Adrenal gland (tissue), 12 donors: Measurements from ENCODE around the gene EXD3. TPM values are rescaled to one million over a fixed set of nuclear protein-coding genes. Genes with fewer than 3 reads are reported as not detected.

Experiments
- DNase-seq, 7 donors: peaks; one replicate each; pipeline ENCODE4 v3.0.0-alpha.2; 2019 to 2020
- H3K27ac ChIP-seq, 5 donors: fragments of 200-600 bp; sonication (generic) in 4 of 5; 1 replicate in 3 of 5; 2 replicates in 2 of 5; pipeline versions ENCODE4 v1.5.1 to v1.8.0; 2016 to 2020; ENCODE audit warnings: mild to moderate bottlenecking in 1 of 5
- H3K27me3 ChIP-seq: fragments of 200-600 bp; 2 replicates; pipeline ENCODE4 v1.8.0; 2021
- H3K36me3 ChIP-seq, 2 donors: fragments of 200-600 bp; replicated peaks in 1 of 2; 1 replicate in 1 of 2; 2 replicates in 1 of 2; pipeline versions ENCODE4 v1.5.1 to v1.8.0; 2018 to 2022
- H3K4me1 ChIP-seq, 2 donors: fragments of 200-600 bp; replicated peaks in 1 of 2; 1 replicate in 1 of 2; 2 replicates in 1 of 2; pipeline versions ENCODE4 v1.5.1 to v1.8.0; 2018 to 2021
- H3K4me3 ChIP-seq, 4 donors: fragments of 200-600 bp; sonication (generic) in 3 of 4; one replicate each; pipeline ENCODE4 v1.5.1; 2016 to 2018
- H3K9me3 ChIP-seq, 3 donors: fragments of 200-600 bp; sonication (generic) in 1 of 3; replicated peaks in 1 of 3; 1 replicate in 2 of 3; 2 replicates in 1 of 3; pipeline versions ENCODE4 v1.5.1 to v1.8.0; 2016 to 2021
- CTCF ChIP-seq, 6 experiments: fragments of 450-650 bp in 4 of 6; fragments of 200-600 bp in 2 of 6; sonication (generic) in 1 of 6; IDR thresholded peaks; 1 replicate in 5 of 6; 2 replicates in 1 of 6; pipeline versions ENCODE4 v1.5.1 to v1.8.0; 2016 to 2021; ENCODE audit warnings: antibody characterized with exemption in 6 of 6, mild to moderate bottlenecking in 2 of 6, moderate library complexity in 1 of 6
- POLR2A ChIP-seq, 2 donors: fragments of 450-650 bp; IDR thresholded peaks; one replicate each; pipeline ENCODE4 v1.6.1; 2017; ENCODE audit warnings: antibody characterized with exemption in 2 of 2, mild to moderate bottlenecking in 2 of 2, moderate library complexity in 1 of 2
- WGBS, 4 donors: extraction: QIAGEN DNeasy Blood & Tissue Kit in 2 of 4; methylation state at CpG; one replicate each; pipeline versions ENCODE4 v1.1.5 to v1.1.7; 2013 to 2017; 5-methylcytosine and 5-hydroxymethylcytosine counted together
- intact Hi-C, 2 donors: fragments of 100-400 bp; cut with DNase I; formaldehyde crosslinking; loops; one replicate each; pipeline versions ENCODE4 v1.14.1 to v1.15.0; 2022 to 2023
- polyA plus RNA-seq, 3 donors: library from polyadenylated mRNA; stranded (reverse); fragments of 200-250 nt in 2 of 3; fragments of 350-450 nt in 1 of 3; fragmentation: Illumina TruSeq in 1 of 3; extraction: RNeasy Lipid Tissue Mini Kit (QIAGEN cat#74804) in 1 of 3; gene quantifications; one replicate each; pipeline ENCODE4 v1.2.3, GENCODE V29; 2013 to 2014
- total RNA-seq, 9 donors: library from RNA; depleted of rRNA in 4 of 9; stranded (reverse); fragments of >200 nt in 4 of 9; fragments of 120-200 nt in 1 of 9; fragmentation: NEBNext Ultra II Directional in 1 of 9; extraction: Animal tissue kit (Norgen Biotek cat#: 25700) in 1 of 9; gene quantifications; one replicate each; pipeline versions ENCODE4 v1.1.0 to v1.2.4, GENCODE V29; 2013 to 2023
- donor health status: healthy with polysubstance abuse.
- donor health status: Bipolar disorder and iron deficiency.
- donor health status: DM: yes; HTN: yes; CAD: no.
- donor health status: DM: no; HTN: no; CAD: no.
- donor health status: DM: no; HTN: no; CAD: no.
- donor health status: DM: yes; HTN: yes; CAD: no.

EXD3 gene
- total and polyA plus RNA-seq, 12 donors = 1.2 to 111 (median 23.9) TPM

- H3K36me3 ChIP-seq = no peaks in the 10 kb centered on the region
- no peak overlapping the region for H3K4me3 ChIP-seq
- H3K27me3 ChIP-seq = no peaks in the 10 kb centered on the region
- intact Hi-C loops = no loop called here
- TF ChIP-seq CTCF (IDR thresholded peaks at IDR 0.05) (no peak), POLR2A (IDR thresholded peaks at IDR 0.05) (no peak)
- peaks cover 4 to 15% of the 10 kb centered on the region in 2 donors for H3K4me1 ChIP-seq
- no peaks in the 10 kb centered on the region for H3K9me3 ChIP-seq
- no peak overlapping the region for H3K27ac ChIP-seq
- WGBS, 4 donors = 91 to 94% (median 93%) methylated on average over 9 to 28 of the region's 28 CpGs
- DNase-seq = peak in 2 of 7 donors; percentile 14 to 15
Observed at GRCh38 chr9:137464291-137464999, 41.5 kb upstream of the EXD3 start.

- intact Hi-C loops = no loop called here
- H3K4me3 ChIP-seq = no peak overlapping the region
- H3K9me3 ChIP-seq = no peaks in the 10 kb centered on the region
- no peak for DNase-seq
- H3K27ac ChIP-seq = no peak overlapping the region
- H3K27me3 ChIP-seq = no peaks in the 10 kb centered on the region
- peaks cover 6 to 16% of the 10 kb centered on the region in 2 donors for H3K4me1 ChIP-seq
- WGBS, 4 donors = 93 to 100% (median 95%) methylated on average over 1 to 18 of the region's 18 CpGs
- no peaks in the 10 kb centered on the region for H3K36me3 ChIP-seq
- TF ChIP-seq POLR2A (IDR thresholded peaks at IDR 0.05) (no peak), CTCF (IDR thresholded peaks at IDR 0.05) (no peak)
Observed at GRCh38 chr9:137463931-137464290, 40.9 kb upstream of the EXD3 start.

- no peaks in the 10 kb centered on the region for H3K27me3 ChIP-seq
- DNase-seq = peak in 2 of 7 donors; percentile 14 to 27
- H3K36me3 ChIP-seq = no peaks in the 10 kb centered on the region
- intact Hi-C loops = no loop called here
- 91 to 96% (median 94%) methylated on average over 18 to 30 of the region's 30 CpGs for WGBS, 4 donors
- no peaks in the 10 kb centered on the region for H3K9me3 ChIP-seq
- H3K27ac ChIP-seq = no peak overlapping the region
- TF ChIP-seq CTCF (IDR thresholded peaks at IDR 0.05) = no peak
- no peak overlapping the region for H3K4me3 ChIP-seq
- H3K4me1 ChIP-seq = peaks cover 12 to 22% of the 10 kb centered on the region in 2 donors
Observed at GRCh38 chr9:137462986-137463930, 40.3 kb upstream of the EXD3 start.

GRCh38 chr9:137462396-137462985, 39.5 kb upstream of the EXD3 start:
- Histone ChIP-seq H3K27ac (no peak overlapping the region), H3K4me3 (no peak overlapping the region), H3K27me3 (no peaks in the 10 kb centered on the region), H3K9me3 (no peaks in the 10 kb centered on the region), H3K36me3 (no peaks in the 10 kb centered on the region), H3K4me1 (peaks cover 15 to 23% of the 10 kb centered on the region in 2 donors)
- DNase-seq = peak in 2 of 7 donors; percentile 21 to 24
- intact Hi-C loops = no loop called here
- WGBS, 4 donors = 87 to 95% (median 94%) methylated on average over 7 to 25 of the region's 25 CpGs
- TF ChIP-seq CTCF (IDR thresholded peaks at IDR 0.05) (no peak), POLR2A (IDR thresholded peaks at IDR 0.05) (no peak)
